Naive thymus-derived CD4-positive, alpha-beta T cell (primary cell): Measurements from ENCODE around the gene CEACAM20. TPM values are rescaled to one million over a fixed set of nuclear protein-coding genes. Genes with fewer than 3 reads are reported as not detected.
"Not testable (repeated sequence)": the region's sequence is repeated elsewhere in the genome, so short reads cannot be mapped to it uniquely, and the experiment has no call there.

Source experiments
- ATAC-seq: fragments of 150-1000 bp; cut with Tn5 transposase; 2 replicates; pipeline ENCODE4 v1.10.0; 2021; ENCODE audit warnings: mild to moderate bottlenecking, moderate library complexity
- CTCF ChIA-PET: fragments of 350-600 bp; sonication (Branson Sonifier 250); formaldehyde crosslinking; loops from one replicate; lab custom pipeline; 2021; ENCODE audit warnings: antibody characterized with exemption; lab: Charles Lee
- POLR2A ChIA-PET: fragments of 350-600 bp; sonication (Branson Sonifier 250); formaldehyde crosslinking; loops from one replicate; lab custom pipeline; 2021; ENCODE audit warnings: antibody characterized with exemption, inconsistent platforms; lab: Charles Lee
- DNase-seq, 9 donors: peaks; one replicate each; pipeline versions ENCODE4 v3.0.0 to v3.0.0-alpha.2; 2020 to 2022; ENCODE audit warnings: mixed read lengths in 1 of 9
- H3K27ac ChIP-seq: one replicate; pipeline ENCODE4 v1.7.0; 2013; ENCODE audit warnings: mild to moderate bottlenecking, low read depth, low read length, moderate library complexity
- H3K27me3 ChIP-seq, 2 donors: one replicate each; pipeline ENCODE4 v1.7.0; 2013; ENCODE audit warnings: low read length in 2 of 2, mild to moderate bottlenecking in 2 of 2, moderate library complexity in 2 of 2; ENCODE audit not compliant: control insufficient read depth in 2 of 2, insufficient read depth in 2 of 2
- H3K36me3 ChIP-seq, 3 experiments: 1 replicate in 2 of 3; 2 replicates in 1 of 3; pipeline ENCODE4 v1.7.0; 2013; ENCODE audit warnings: low read length in 3 of 3, mild to moderate bottlenecking in 3 of 3, moderate library complexity in 1 of 3; ENCODE audit not compliant: insufficient read depth in 3 of 3, control insufficient read depth in 2 of 3
- H3K4me1 ChIP-seq, 2 donors: one replicate each; pipeline ENCODE4 v1.7.0; 2013; ENCODE audit warnings: low read length in 2 of 2, mild to moderate bottlenecking in 2 of 2, moderate library complexity in 1 of 2; ENCODE audit not compliant: control insufficient read depth in 2 of 2, insufficient read depth in 2 of 2
- H3K4me3 ChIP-seq: 2 replicates; pipeline ENCODE4 v1.7.0; 2013; ENCODE audit warnings: mild to moderate bottlenecking, low read length
- H3K9me3 ChIP-seq, 3 experiments: 1 replicate in 2 of 3; 2 replicates in 1 of 3; pipeline ENCODE4 v1.7.0; 2013; ENCODE audit warnings: low read length in 3 of 3; ENCODE audit not compliant: control insufficient read depth in 2 of 3
- H3K27ac Mint-ChIP-seq, 9 donors: one replicate each; pipeline ENCODE4 v1.8.0; 2020 to 2022; ENCODE audit warnings: mixed read lengths in 9 of 9, mild to moderate bottlenecking in 8 of 9, moderate library complexity in 5 of 9, inconsistent platforms in 2 of 9
- H3K27me3 Mint-ChIP-seq, 5 donors: one replicate each; pipeline ENCODE4 v1.8.0; 2021 to 2022; ENCODE audit warnings: mixed read lengths in 5 of 5, mild to moderate bottlenecking in 1 of 5
- H3K36me3 Mint-ChIP-seq, 5 donors: one replicate each; pipeline ENCODE4 v1.8.0; 2020 to 2022; ENCODE audit warnings: mixed read lengths in 5 of 5, mild to moderate bottlenecking in 3 of 5, inconsistent platforms in 1 of 5
- H3K4me1 Mint-ChIP-seq, 7 donors: one replicate each; pipeline ENCODE4 v1.8.0; 2020 to 2022; ENCODE audit warnings: mixed read lengths in 7 of 7, mild to moderate bottlenecking in 3 of 7, inconsistent platforms in 1 of 7
- H3K4me3 Mint-ChIP-seq, 10 donors: one replicate each; pipeline ENCODE4 v1.8.0; 2020 to 2022; ENCODE audit warnings: mild to moderate bottlenecking in 10 of 10, mixed read lengths in 10 of 10, moderate library complexity in 6 of 10, inconsistent platforms in 2 of 10
- H3K9me3 Mint-ChIP-seq, 11 donors: one replicate each; pipeline ENCODE4 v1.8.0; 2020 to 2022; ENCODE audit warnings: mixed read lengths in 11 of 11, mild to moderate bottlenecking in 4 of 11, inconsistent platforms in 1 of 11, moderate library complexity in 1 of 11
- intact Hi-C, 2 donors: fragments of 100-400 bp; cut with micrococcal nuclease; formaldehyde crosslinking; loops; one replicate each; pipeline ENCODE4 v1.15.1; 2023
- polyA plus RNA-seq, 2 donors: library from polyadenylated mRNA; unstranded; fragments of 300-500 nt; fragmentation: Illumina TruSeq; gene quantifications; one replicate each; pipeline ENCODE4 v1.2.3, GENCODE V29; 2021
- total RNA-seq, 6 experiments: library from RNA in 5 of 6; stranded (reverse) in 5 of 6; gene quantifications; 1 replicate in 5 of 6; 2 replicates in 1 of 6; pipeline ENCODE4 v1.2.3 and lab custom pipeline; 2021 to 2026

CEACAM20 gene
- total and polyA plus RNA-seq, 7 experiments from 2014 or later = not detected

DNA sequence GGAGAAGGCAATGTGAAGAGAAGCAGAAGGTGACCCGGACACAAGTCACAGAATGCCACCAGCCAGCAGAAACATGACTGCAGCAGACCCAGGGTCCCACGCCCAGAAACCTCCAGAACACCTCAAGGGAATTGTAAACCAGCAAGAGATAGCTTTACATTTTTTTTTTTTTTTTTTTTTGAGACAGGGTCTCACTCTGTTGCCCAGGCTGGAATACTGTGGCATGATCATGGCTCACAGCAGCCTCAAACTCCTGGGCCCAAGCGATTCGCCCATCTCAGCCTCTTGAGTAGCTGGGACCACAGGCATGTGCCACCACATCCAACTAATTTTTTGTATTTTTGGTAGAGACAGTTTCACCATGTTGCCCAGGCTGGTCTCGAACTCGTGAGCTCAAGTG, 10.5 kb upstream of the CEACAM20 start:
- H3K27ac Mint-ChIP-seq = no peak overlapping the region
- Histone ChIP-seq H3K4me3 (no peak overlapping the region), H3K9me3 (peaks cover 0 to 11% (median 0%) of the 10 kb centered on the region in 3 experiments), H3K4me1 (no peaks in the 10 kb centered on the region), H3K27me3 (no peaks in the 10 kb centered on the region), H3K36me3 (no peaks in the 10 kb centered on the region), H3K27ac (no peak overlapping the region)
- no peak for ATAC-seq
- peaks cover 0 to 13% (median 8%) of the 10 kb centered on the region in 5 donors for H3K36me3 Mint-ChIP-seq
- intact Hi-C loops = no loop called here
- ChIA-PET CTCF (no interaction called here), POLR2A (no interaction called here)
- no peaks in the 10 kb centered on the region for H3K4me1 Mint-ChIP-seq
- peaks cover 9 to 75% (median 32%) of the 10 kb centered on the region in 11 donors for H3K9me3 Mint-ChIP-seq
- no peak overlapping the region for H3K4me3 Mint-ChIP-seq
- no peak for DNase-seq
- peaks cover 0 to 77% (median 54%) of the 10 kb centered on the region in 5 donors for H3K27me3 Mint-ChIP-seq

DNA sequence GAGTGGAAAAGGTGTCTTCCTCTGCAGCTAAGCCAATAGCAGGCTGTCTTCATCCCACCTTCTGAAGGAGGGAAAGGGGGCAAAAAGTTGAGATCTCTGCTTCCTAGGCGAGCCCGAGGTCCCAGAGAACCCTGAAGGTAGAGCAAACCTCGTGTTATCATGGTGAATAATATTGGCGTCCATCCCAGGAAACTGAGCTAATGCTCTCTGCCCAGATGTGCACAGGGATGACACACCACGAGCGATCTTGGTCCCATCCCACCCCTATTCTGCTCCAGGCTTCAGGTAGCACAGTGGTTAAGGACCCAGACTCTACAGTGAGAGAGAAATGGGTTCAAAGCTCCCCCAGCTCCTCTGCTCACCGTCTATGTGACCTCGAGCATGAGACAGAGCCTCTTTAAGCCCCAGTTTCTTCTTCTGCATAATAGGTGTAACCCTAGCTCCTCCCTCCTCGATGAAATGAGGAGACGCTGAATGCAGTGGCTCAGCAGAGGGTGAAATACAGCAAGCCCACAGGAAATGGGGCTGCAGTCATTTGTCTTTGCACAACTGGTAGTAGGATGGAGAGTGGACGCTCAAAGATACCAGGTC, 9.9 kb upstream of the CEACAM20 start:
- no peak for DNase-seq
- no peaks in the 10 kb centered on the region for H3K4me1 ChIP-seq
- no peaks in the 10 kb centered on the region for H3K27me3 ChIP-seq
- ATAC-seq = no peak
- intact Hi-C loops = no loop called here
- CTCF ChIA-PET = no interaction called here
- peaks cover 2 to 72% (median 35%) of the 10 kb centered on the region in 11 donors for H3K9me3 Mint-ChIP-seq
- no peak overlapping the region for H3K4me3 Mint-ChIP-seq
- peaks cover 0 to 15% (median 0%) of the 10 kb centered on the region in 3 experiments for H3K9me3 ChIP-seq
- peaks cover 0 to 13% (median 7%) of the 10 kb centered on the region in 5 donors for H3K36me3 Mint-ChIP-seq
- no peaks in the 10 kb centered on the region for H3K4me1 Mint-ChIP-seq
- no peak overlapping the region for H3K27ac ChIP-seq
- H3K36me3 ChIP-seq = no peaks in the 10 kb centered on the region
- H3K4me3 ChIP-seq = no peak overlapping the region
- POLR2A ChIA-PET = no interaction called here
- peaks cover 0 to 72% (median 48%) of the 10 kb centered on the region in 5 donors for H3K27me3 Mint-ChIP-seq
- no peak overlapping the region for H3K27ac Mint-ChIP-seq

DNA sequence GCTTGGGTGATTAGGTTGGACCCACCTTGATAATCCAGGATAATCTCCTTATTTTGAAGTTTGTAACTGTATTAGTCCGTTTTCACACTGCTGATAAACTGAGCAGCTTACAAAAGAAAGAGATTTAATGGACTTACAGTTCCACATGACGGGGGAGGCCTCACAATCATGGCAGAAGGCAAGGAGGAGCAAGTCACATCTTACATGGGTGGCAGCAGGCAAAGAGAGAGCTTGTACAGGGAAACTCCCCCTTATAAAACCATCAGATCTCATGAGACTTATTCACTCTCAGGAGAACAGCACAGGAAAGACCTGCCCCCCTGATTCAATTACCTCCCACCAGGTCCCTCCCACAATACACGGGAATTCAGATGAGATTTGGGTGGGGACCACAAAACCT, 5.9 kb upstream of the CEACAM20 start:
- POLR2A ChIA-PET, H3K27ac Mint-ChIP-seq, intact Hi-C loops, H3K4me1 Mint-ChIP-seq, H3K4me3 Mint-ChIP-seq, H3K4me3 ChIP-seq, ATAC-seq, H3K27ac ChIP-seq, H3K36me3 ChIP-seq, CTCF ChIA-PET, H3K4me1 ChIP-seq, DNase-seq, H3K27me3 ChIP-seq: not testable (repeated sequence)
- peaks cover 0 to 62% (median 43%) of the 10 kb centered on the region in 5 donors for H3K27me3 Mint-ChIP-seq
- peaks cover 0 to 15% (median 0%) of the 10 kb centered on the region in 3 experiments for H3K9me3 ChIP-seq
- H3K36me3 Mint-ChIP-seq = peaks cover 0 to 12% (median 5%) of the 10 kb centered on the region in 5 donors
- H3K9me3 Mint-ChIP-seq = peaks cover 0 to 62% (median 32%) of the 10 kb centered on the region in 11 donors

DNA sequence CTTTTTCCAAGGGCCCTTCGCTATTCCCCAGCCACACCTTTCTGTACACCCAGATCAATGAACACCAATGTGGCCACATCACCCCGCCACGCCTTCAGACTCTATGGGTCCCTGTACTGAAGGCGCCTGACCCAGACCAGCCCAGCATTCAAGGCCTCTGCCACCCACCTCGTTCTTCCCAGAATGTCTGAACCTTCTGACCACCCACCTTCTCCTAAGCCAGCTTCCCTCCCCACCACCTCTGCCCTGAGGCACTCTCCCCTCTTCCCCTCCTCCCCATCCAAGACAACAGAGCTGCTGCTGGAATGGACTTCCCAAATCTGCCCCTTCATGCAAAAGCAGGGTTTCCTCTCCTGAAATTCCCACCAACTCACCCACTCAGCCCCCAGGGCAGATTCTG, 3.3 kb upstream of the CEACAM20 start:
- peaks cover 0 to 15% (median 0%) of the 10 kb centered on the region in 3 experiments for H3K9me3 ChIP-seq
- no peaks in the 10 kb centered on the region for H3K36me3 ChIP-seq
- no peak overlapping the region for H3K27ac ChIP-seq
- Mint-ChIP-seq H3K9me3 (peaks cover 0 to 62% (median 34%) of the 10 kb centered on the region in 11 donors), H3K4me3 (no peak overlapping the region), H3K36me3 (peaks cover 0 to 11% (median 5%) of the 10 kb centered on the region in 5 donors), H3K4me1 (no peaks in the 10 kb centered on the region), H3K27me3 (peaks cover 0 to 66% (median 40%) of the 10 kb centered on the region in 5 donors), H3K27ac (no peak overlapping the region)
- intact Hi-C loops = no loop called here
- DNase-seq (no peak), ATAC-seq (no peak)
- H3K4me3 ChIP-seq = no peak overlapping the region
- CTCF ChIA-PET = no interaction called here
- POLR2A ChIA-PET = no interaction called here
- no peaks in the 10 kb centered on the region for H3K27me3 ChIP-seq
- H3K4me1 ChIP-seq = no peaks in the 10 kb centered on the region

DNA sequence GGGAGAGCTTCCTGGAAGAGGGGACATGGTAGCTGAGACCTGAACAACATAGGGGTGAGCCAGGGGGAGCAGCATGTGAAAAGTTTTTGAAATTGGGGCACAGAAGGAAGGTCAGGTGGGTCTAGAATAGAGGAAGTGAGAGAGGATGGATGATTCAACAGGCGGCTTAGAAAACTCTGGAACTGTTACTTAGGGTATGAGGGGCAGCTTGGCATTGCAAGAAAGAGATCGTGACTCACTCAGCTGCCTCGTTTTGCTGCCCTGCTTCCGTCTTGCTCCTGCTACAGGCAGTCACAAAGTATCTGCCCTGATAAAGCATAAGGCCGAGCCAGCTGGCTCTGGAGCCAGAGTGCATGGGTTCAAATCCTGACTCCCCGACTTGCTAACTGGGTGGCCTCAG, 1.3 kb upstream of the CEACAM20 start:
- H3K27me3 Mint-ChIP-seq = peaks cover 0 to 56% (median 36%) of the 10 kb centered on the region in 5 donors
- H3K4me3 ChIP-seq = no peak overlapping the region
- ChIA-PET POLR2A (no interaction called here), CTCF (no interaction called here)
- H3K9me3 ChIP-seq = peaks cover 0 to 7% (median 0%) of the 10 kb centered on the region in 3 experiments
- ATAC-seq = no peak
- H3K27me3 ChIP-seq = no peaks in the 10 kb centered on the region
- peaks cover 0 to 54% (median 28%) of the 10 kb centered on the region in 11 donors for H3K9me3 Mint-ChIP-seq
- H3K36me3 ChIP-seq = no peaks in the 10 kb centered on the region
- no peaks in the 10 kb centered on the region for H3K4me1 Mint-ChIP-seq
- no peak for DNase-seq
- H3K27ac ChIP-seq = no peak overlapping the region
- no peak overlapping the region for H3K27ac Mint-ChIP-seq
- intact Hi-C loops = no loop called here
- no peak overlapping the region for H3K4me3 Mint-ChIP-seq
- H3K4me1 ChIP-seq = no peaks in the 10 kb centered on the region
- H3K36me3 Mint-ChIP-seq = peaks cover 0 to 5% (median 3%) of the 10 kb centered on the region in 5 donors

DNA sequence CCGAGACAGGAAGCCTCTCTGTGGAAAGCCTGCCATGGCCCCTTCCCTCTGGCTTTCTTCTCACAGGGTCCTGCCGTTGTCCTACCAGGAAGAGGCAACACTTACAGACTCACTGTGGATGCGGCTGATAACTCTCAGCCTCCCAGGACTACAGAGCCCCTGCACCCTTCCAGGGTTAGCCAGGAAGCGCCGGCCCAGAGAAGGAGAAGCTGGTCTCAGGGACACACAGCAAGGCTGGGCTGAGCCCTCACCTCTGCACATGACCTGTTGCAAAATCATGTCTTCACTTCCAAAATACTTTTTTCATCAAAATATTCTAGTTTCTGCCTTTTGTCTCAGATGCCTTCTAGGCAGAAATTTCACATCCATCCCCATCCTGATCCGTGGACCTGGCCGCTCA, 1.9 kb downstream of the CEACAM20 start:
- H3K27ac ChIP-seq = no peak overlapping the region
- H3K9me3 ChIP-seq = peaks cover 0 to 9% (median 0%) of the 10 kb centered on the region in 3 experiments
- no peak for DNase-seq
- intact Hi-C loops = no loop called here
- Mint-ChIP-seq H3K27me3 (peaks cover 0 to 44% (median 26%) of the 10 kb centered on the region in 5 donors), H3K9me3 (peaks cover 0 to 65% (median 29%) of the 10 kb centered on the region in 11 donors), H3K4me3 (no peak overlapping the region), H3K36me3 (peaks cover 0 to 11% (median 0%) of the 10 kb centered on the region in 5 donors), H3K4me1 (no peaks in the 10 kb centered on the region), H3K27ac (no peak overlapping the region)
- no peaks in the 10 kb centered on the region for H3K36me3 ChIP-seq
- no peaks in the 10 kb centered on the region for H3K4me1 ChIP-seq
- ChIA-PET CTCF (no interaction called here), POLR2A (no interaction called here)
- ATAC-seq = no peak
- H3K27me3 ChIP-seq = no peaks in the 10 kb centered on the region
- H3K4me3 ChIP-seq = no peak overlapping the region
